Measurements from ENCODE around the gene MIPOL1. TPM values are rescaled to one million over a fixed set of nuclear protein-coding genes. Genes with fewer than 3 reads are reported as not detected.
A peak's percentile ranks its signal among the peaks of the same experiment; 100 is the strongest.
"Not testable (repeated sequence)": the region's sequence is repeated elsewhere in the genome, so short reads cannot be mapped to it uniquely, and the experiment has no call there.

Gene MIPOL1
- total and polyA plus RNA-seq, 8 donors, result 2.4 to 9.0 (median 6.4) TPM

DNA sequence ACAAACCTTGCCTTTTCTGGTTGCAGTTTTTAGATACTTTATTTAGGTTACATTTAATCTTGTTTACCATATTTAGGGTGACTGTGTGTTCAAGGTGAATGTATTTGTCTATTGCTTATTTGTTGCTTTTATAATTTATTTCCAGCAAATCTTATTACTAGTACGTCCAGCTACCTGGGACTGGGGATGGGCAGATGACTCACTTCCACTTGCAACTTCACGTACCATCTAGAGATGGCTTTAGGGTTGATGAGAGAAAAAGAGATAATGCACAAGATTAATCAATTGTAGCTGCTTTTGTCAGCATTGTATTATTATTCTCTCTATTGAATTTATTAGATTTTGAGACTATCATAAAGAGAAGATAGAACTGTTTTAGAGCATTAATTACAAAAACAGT lies 5.1 kb downstream of the MIPOL1 start:
- 86 to 92% methylated on average over 2 of the region's 2 CpGs for WGBS, 2 donors
- H3K27me3 ChIP-seq, result no peaks in the 10 kb centered on the region
- no peak overlapping the region for H3K27ac ChIP-seq
- TF ChIP-seq, protein P1, sequence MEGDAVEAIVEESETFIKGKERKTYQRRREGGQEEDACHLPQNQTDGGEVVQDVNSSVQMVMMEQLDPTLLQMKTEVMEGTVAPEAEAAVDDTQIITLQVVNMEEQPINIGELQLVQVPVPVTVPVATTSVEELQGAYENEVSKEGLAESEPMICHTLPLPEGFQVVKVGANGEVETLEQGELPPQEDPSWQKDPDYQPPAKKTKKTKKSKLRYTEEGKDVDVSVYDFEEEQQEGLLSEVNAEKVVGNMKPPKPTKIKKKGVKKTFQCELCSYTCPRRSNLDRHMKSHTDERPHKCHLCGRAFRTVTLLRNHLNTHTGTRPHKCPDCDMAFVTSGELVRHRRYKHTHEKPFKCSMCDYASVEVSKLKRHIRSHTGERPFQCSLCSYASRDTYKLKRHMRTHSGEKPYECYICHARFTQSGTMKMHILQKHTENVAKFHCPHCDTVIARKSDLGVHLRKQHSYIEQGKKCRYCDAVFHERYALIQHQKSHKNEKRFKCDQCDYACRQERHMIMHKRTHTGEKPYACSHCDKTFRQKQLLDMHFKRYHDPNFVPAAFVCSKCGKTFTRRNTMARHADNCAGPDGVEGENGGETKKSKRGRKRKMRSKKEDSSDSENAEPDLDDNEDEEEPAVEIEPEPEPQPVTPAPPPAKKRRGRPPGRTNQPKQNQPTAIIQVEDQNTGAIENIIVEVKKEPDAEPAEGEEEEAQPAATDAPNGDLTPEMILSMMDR (IDR thresholded peaks at IDR 0.05), result no peak
- no peak overlapping the region for H3K4me3 ChIP-seq
- no peaks in the 10 kb centered on the region for H3K9me3 ChIP-seq
- ATAC-seq (no peak), FAIRE-seq (no peak), DNase-seq (no peak)
- intact Hi-C loops (cut with DNase I), result no loop called here
- peaks cover 0 to 9% (median 7%) of the 10 kb centered on the region in 3 donors for H3K4me1 ChIP-seq
- H3K36me3 ChIP-seq, result no peaks in the 10 kb centered on the region

DNA sequence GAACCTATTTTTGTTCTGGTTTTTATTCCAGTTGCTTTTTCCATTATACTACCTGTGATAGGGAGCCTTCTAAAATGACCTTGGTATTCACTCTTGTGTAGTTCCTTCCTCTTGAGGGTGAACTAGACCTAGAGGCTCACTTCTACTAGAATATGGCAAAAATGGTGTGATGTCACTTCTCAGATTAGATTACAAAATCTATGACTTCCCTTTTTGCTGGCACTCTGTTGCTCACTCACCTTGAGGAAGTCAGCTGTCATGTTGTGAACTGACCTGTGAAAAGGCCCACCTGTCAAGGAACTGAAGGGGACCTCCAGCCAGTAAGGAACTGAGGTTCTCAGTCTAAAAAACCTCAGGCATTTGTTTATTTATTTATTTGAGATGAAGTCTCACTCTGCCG lies 5.7 kb downstream of the MIPOL1 start:
- Histone ChIP-seq H3K4me1 (peaks cover 0 to 9% (median 7%) of the 10 kb centered on the region in 3 donors), H3K27ac (no peak overlapping the region), H3K36me3 (no peaks in the 10 kb centered on the region), H3K9me3 (no peaks in the 10 kb centered on the region), H3K4me3 (no peak overlapping the region), H3K27me3 (no peaks in the 10 kb centered on the region)
- intact Hi-C loops (cut with DNase I), result no loop called here
- no peak for FAIRE-seq
- no peak for DNase-seq
- 62 to 63% methylated on average over 1 of the region's 1 CpG for WGBS, 2 donors
- peak in 3 of 4 donors; percentile 47 to 61 (median 58) for ATAC-seq
- TF ChIP-seq, protein P1 (IDR thresholded peaks at IDR 0.05), result no peak

DNA sequence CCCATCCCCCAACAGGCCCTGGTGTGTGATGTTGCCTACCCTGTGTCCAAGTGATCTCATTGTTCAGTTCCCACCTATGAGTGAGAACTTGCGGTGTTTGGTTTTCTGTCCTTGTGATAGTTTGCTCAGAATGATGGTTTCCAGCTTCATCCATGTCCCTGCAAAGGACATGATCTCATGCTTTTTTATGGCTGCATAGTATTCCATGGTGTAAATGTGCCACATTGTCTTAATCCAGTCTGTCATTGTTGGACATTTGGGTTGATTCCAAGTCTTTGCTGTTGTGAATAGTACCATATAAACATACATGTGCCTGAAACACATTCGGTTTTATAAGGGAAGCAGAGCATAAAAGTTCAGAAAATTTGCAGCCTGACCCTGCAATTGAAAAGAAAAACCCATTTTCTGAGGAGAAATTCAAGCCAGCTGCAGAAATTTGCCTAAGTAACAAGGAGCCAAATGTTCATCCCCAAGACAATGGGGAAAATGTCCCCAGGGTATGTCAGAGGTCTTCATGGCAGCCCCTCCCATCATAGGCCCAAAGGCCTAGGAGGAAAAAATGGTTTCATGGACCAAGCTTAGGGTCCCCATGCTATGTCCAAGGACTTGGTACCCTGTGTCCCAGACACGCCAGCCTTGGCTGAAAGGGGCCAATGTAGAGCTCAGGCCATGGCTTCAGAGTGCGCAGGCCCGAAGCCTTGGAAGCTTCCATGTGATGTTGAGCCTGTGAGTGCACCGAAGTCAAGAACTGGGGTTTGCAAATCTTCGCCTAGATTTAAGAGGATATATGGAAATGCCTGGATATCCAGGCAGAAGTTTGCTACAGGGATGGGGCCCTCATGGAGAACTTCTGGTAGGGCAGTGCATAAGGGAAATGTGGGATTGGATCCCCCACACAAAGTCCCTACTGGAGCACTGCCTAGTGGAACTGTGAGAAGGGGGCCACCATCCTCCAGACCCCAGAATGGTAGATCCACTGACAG lies 8.2 kb downstream of the MIPOL1 start:
- FAIRE-seq, H3K9me3 ChIP-seq: not testable (repeated sequence)

DNA sequence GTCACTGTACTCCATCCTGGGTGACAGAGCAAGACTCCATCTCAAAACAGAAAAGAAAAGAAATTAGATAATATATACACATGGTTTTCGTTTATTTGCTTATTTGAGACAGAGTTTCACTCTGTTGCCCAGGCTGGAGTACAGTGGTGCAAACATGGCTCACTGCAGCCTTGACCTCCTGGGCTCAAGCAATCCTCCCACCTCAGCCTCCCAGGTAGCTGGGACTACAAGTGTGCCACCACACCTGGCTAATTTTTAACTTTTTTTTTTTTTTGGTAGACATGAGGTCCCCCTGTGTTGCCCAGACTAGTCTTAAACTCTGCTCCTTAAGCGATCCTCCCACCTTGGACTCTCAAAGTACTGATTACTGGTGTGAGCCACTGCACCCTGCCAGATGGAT lies 11.9 kb downstream of the MIPOL1 start:
- DNase-seq; H3K27ac ChIP-seq; H3K9me3 ChIP-seq; H3K27me3 ChIP-seq; intact Hi-C loops (cut with DNase I); ATAC-seq; H3K36me3 ChIP-seq; H3K4me1 ChIP-seq; H3K4me3 ChIP-seq; FAIRE-seq: not testable (repeated sequence)
- 82 to 86% methylated on average over 2 of the region's 2 CpGs for WGBS, 2 donors

More for the DNA sequence above, 8.2 kb downstream of the MIPOL1 start:
- H3K4me1 ChIP-seq; H3K36me3 ChIP-seq; DNase-seq; H3K27me3 ChIP-seq; H3K4me3 ChIP-seq; H3K27ac ChIP-seq; ATAC-seq; intact Hi-C loops (cut with DNase I): not testable (repeated sequence)
- WGBS, 2 donors, result 98% methylated on average over 7 of the region's 7 CpGs

DNA sequence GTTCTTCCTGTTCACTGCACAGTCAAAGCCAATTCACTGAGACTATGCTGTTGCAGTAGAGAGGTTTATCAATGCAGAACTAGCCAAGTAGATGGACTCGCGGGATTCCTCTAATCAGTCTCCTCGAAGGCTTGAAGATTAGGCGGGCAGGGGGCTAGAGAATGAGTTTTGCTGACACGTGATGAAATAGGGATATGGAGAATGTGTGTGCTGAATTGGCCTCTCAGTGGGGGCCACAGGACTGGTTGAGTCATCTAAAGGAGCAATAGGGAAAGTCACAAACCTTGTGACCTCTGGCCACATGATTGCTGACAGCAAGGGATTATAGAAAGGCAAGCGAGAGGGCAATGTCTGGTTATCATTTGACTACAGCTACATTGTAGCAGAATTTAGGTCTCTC lies 12.7 kb downstream of the MIPOL1 start:
- TF ChIP-seq, protein P1 (IDR thresholded peaks at IDR 0.05), result no peak
- no peaks in the 10 kb centered on the region for H3K9me3 ChIP-seq
- H3K27ac ChIP-seq, result no peak overlapping the region
- H3K4me1 ChIP-seq, result no peaks in the 10 kb centered on the region
- no peak overlapping the region for H3K4me3 ChIP-seq
- H3K27me3 ChIP-seq, result no peaks in the 10 kb centered on the region
- FAIRE-seq (no peak), ATAC-seq (no peak), DNase-seq (no peak)
- 94 to 96% methylated on average over 6 of the region's 6 CpGs for WGBS, 2 donors
- no peaks in the 10 kb centered on the region for H3K36me3 ChIP-seq
- intact Hi-C loops (cut with DNase I), result no loop called here

DNA sequence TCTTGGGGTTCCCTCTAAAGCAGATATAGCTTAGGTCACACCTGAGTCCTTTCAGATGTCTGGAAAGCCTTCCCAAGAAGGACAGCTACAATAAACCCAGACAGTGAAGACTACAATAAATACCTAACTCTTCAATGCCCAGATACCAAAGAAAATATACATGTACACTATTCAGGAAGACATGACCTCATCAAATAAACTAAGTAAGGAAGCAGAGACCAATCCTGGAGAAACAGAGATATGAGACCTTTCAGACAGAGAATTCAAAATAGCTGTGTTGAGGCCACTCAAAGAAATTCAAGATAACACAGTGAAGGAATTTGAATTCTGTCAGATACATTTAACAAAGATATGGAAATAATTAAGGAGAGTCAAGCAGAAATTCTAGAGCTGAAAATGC lies 15.3 kb downstream of the MIPOL1 start:
- no peak overlapping the region for H3K4me3 ChIP-seq
- TF ChIP-seq, protein P1 (IDR thresholded peaks at IDR 0.05), result no peak
- no peak for DNase-seq
- no peaks in the 10 kb centered on the region for H3K9me3 ChIP-seq
- no peaks in the 10 kb centered on the region for H3K36me3 ChIP-seq
- intact Hi-C loops (cut with DNase I), result no loop called here
- H3K4me1 ChIP-seq, result no peaks in the 10 kb centered on the region
- ATAC-seq, result no peak
- H3K27me3 ChIP-seq, result no peaks in the 10 kb centered on the region
- no peak for FAIRE-seq
- no peak overlapping the region for H3K27ac ChIP-seq
